ENCODE measurements around the gene MITF.
"Not testable (repeated sequence)": the region's sequence is repeated elsewhere in the genome, so short reads cannot be mapped to it uniquely, and the experiment has no call there.

MITF gene

GRCh38 chr3:69791919-69792399 lies 52.7 kb downstream of the MITF start:
- DNase-seq, result no peak

GRCh38 chr3:69796126-69796525 lies 56.9 kb downstream of the MITF start:
- DNase-seq, result not testable (repeated sequence)

- no peak for DNase-seq
Measured at GRCh38 chr3:69803681-69804270, 64.5 kb downstream of the MITF start.

GRCh38 chr3:69805491-69805890 lies 66.2 kb downstream of the MITF start:
- no peak for DNase-seq

GRCh38 chr3:69806735-69807438 lies 67.6 kb downstream of the MITF start:
- DNase-seq, result no peak

GRCh38 chr3:69807674-69808073 lies 68.4 kb downstream of the MITF start:
- no peak for DNase-seq

GRCh38 chr3:69809076-69809835 lies 70.0 kb downstream of the MITF start:
- DNase-seq, result no peak

- DNase-seq, result no peak
Measured at GRCh38 chr3:69811452-69812401, 72.5 kb downstream of the MITF start.

- no peak for DNase-seq
Measured at GRCh38 chr3:69815970-69816369, 76.7 kb downstream of the MITF start.

- no peak for DNase-seq
Measured at GRCh38 chr3:69817988-69818387, 78.7 kb downstream of the MITF start.

- no peak for DNase-seq
Measured at GRCh38 chr3:69819282-69819681, 80.0 kb downstream of the MITF start.

GRCh38 chr3:69821133-69821532 lies 81.9 kb downstream of the MITF start:
- no peak for DNase-seq

- no peak for DNase-seq
Measured at GRCh38 chr3:69823743-69824142, 84.5 kb downstream of the MITF start.

GRCh38 chr3:69825446-69825845 lies 86.2 kb downstream of the MITF start:
- DNase-seq, result no peak

- DNase-seq, result no peak
Measured at GRCh38 chr3:69827127-69827526, 87.9 kb downstream of the MITF start.

GRCh38 chr3:69828817-69829216 lies 89.6 kb downstream of the MITF start:
- no peak for DNase-seq

- DNase-seq, result no peak
Measured at GRCh38 chr3:69830147-69830546, 90.9 kb downstream of the MITF start.

- no peak for DNase-seq
Measured at GRCh38 chr3:69831737-69832136, 92.5 kb downstream of the MITF start.

GRCh38 chr3:69833591-69833990 lies 94.3 kb downstream of the MITF start:
- DNase-seq, result no peak

- DNase-seq, result no peak
Measured at GRCh38 chr3:69838217-69838616, 99.0 kb downstream of the MITF start.

- no peak for DNase-seq
Measured at GRCh38 chr3:69838696-69839515, 99.6 kb downstream of the MITF start.

- no peak for DNase-seq
Measured at GRCh38 chr3:69842351-69842750, 103.1 kb downstream of the MITF start.

Data from KG1 (cell line).